GM19452 (cell line): Measurements from ENCODE around the gene TMEFF2.
"Not testable (repeated sequence)": the region's sequence is repeated elsewhere in the genome, so short reads cannot be mapped to it uniquely, and the experiment has no call there.

ENCODE experiments used
- ATAC-seq: cut with Tn5 transposase; IDR thresholded peaks from one replicate; pipeline ENCODE4 v1.9.1; 2021; ENCODE audit not compliant: unreplicated experiment

The TMEFF2 gene

GRCh38 chr2:191938779-191939178 lies 256.0 kb downstream of the TMEFF2 start:
- no peak for ATAC-seq

DNA sequence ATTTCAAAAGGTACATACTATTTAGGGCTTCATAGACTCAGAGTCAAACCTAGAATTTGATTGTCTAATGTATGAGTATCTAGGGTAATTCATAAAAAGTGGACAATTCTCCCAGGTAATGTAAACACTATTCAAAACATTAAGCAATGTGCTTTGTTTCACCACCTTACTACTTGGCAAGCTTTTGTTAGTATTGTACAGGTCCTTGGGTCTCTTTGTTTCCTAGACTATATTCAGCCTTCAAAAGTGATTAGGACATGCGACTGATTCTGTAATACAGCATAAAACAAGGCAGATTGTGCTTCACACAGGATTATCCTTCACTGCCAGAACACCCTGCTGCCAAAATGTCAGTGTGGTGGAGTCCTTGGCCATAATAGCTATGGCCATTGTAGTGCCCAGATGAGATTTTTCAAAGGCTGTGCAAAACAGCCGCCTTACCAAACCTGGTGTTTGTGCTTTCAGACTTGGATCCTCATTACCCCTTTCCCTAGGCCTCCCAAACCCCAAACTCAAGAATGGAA lies 257.8 kb downstream of the TMEFF2 start:
- no peak for ATAC-seq

DNA sequence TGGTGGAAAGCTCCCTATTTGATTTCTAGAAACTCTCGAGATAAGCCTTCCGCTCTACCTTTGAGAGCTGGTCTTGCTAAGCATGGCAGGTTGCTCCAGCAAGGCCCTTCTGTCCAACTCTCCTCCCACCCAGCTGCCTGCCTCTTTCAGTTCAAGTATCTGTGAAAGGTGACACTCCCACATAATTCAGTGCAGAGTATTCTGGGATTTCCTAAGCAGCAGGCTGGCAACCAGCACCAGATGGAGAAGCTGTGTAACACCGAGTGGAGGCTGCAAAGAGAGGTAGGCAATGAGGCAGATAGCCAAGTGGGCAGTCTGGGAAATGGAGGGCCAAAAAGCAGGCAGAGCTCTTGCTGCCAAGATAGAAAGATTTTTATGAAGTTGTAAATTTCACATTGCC lies 259.5 kb downstream of the TMEFF2 start:
- ATAC-seq: no peak

DNA sequence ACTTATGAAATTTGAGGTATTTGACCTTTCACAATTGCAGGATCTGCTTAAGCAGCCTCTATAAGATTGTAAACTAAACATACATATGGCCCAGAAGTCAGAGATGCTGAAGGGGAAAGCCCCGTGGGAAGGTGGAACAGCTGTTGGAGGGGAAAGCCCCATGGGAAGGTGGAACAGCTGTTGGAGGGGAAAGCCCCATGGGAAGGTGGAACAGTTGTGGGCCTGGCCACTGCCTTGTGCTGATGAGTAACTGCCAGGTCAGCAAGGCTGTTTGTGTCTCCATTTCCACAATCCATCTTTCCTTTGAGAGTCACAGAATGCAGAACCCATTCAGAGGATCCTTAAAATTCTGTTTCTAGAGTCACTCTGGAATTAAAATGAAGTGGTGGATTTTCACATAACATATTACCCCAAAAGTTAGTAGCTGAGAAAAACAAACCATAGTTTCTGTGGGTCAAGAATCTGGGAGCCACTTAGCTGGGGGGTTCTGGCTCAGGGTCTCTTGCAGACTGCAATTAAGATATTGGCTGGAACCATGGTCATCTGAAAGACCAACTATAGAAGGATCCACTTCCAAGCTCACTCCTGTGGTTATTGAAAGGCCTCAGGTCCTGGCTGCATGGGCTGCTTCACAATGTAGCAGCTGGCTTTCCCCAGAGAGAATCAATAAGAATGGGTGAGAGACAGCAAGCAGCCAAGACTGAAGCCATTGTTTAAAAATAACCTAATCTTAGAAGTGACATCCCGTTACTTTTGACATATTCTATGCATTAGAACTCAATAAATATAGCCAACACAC lies 261.2 kb downstream of the TMEFF2 start:
- peak; percentile 94 for ATAC-seq

DNA sequence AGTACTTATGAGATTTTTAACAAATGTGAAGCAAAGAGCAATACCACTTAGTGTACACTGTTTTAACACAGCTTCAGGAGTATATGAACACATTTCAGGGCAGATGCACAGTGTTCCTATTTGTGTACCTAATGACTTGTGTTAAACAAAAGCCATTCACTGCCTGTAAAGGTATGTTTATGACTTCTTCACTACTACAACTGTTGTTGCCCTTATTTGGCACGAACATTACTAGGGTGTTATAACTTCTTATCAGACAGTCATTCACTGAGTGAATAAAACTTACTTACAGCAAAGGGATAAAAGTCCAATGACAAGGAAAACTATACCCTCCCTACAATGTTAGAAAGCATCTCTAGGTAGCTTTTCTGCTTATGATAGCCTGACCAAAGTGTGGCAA lies 262.4 kb downstream of the TMEFF2 start:
- no peak for ATAC-seq

DNA sequence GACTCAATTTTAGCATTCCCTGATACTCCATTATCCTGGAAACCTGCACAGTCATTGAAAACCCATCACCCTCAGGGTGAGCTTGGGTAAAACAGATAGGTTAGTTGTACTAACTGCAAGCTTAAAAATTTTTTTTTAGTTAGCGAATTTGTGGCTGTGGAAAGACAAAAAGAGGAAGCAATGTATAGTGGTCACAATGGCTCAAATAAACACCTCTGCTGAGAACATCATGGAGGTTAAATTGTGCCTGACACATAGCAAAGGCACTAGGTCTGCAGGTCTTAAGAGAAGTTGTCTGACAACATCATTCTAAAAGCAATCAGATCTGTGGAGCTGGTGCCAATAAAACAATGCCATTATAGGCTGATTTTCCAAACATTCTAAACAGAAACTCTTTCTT lies 263.4 kb downstream of the TMEFF2 start:
- ATAC-seq: no peak

DNA sequence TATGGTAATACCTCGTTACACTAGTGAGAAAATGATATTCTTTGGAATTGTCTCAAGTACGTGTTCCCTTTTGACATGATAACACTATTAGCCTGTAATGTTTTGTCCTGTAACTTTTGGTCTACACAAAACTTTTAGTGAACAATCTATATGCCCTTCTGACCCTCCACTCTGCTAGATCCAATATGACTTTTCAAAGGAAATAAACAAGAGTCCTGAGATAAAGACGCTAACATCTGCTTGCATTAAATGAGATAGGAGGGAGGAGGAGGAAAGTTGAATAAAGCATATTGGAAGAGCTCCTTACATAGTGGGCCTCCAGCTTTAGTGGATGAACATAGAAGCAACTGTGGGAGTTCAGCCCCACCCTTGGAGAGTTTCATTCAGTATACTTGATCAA lies 264.5 kb downstream of the TMEFF2 start:
- no peak for ATAC-seq

GRCh38 chr2:191929288-191929687 lies 265.4 kb downstream of the TMEFF2 start:
- no peak for ATAC-seq

- no peak for ATAC-seq
Measured at GRCh38 chr2:191927991-191928390, 266.7 kb downstream of the TMEFF2 start.

GRCh38 chr2:191927319-191927867 lies 267.3 kb downstream of the TMEFF2 start:
- no peak for ATAC-seq

DNA sequence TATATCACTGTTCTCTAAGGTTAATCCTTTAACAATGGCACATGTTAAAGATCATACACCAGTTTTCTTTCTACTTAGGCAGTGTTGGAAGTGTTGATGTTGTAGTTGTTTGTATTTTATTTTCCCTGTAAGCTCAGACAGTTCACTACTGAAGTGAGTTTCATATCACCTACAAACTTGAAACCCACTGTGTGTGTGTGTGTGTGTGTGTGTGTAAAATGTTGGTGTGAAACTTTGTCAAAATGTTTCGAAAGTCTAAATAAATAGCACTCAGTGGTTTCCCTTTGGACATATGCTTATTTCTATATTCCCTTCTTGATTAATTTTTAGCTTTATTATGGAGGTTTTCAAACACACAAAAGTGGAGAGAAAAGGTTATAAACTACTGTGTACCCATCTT lies 268.1 kb downstream of the TMEFF2 start:
- ATAC-seq: no peak

DNA sequence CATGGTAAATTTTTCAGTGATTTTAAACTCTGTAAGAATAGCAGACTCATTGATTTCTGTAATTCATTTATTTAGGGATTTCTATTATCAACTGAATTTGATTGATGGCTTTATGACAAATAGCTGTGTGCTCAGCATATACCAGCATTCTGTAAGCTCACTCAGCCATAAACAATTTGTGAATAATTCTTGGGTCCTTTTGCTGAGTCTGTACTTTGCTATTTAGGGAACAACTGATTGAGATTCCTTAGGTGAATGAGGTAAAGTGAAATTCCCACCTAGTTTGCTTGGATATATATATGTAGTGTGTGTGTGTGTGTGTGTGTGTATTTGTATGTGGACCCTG lies 271.1 kb downstream of the TMEFF2 start:
- ATAC-seq: no peak

- ATAC-seq: peak; percentile 89
Measured at GRCh38 chr2:191922736-191923651, 271.7 kb downstream of the TMEFF2 start.

- ATAC-seq: not testable (repeated sequence)
Measured at GRCh38 chr2:191921650-191922049, 273.1 kb downstream of the TMEFF2 start.

DNA sequence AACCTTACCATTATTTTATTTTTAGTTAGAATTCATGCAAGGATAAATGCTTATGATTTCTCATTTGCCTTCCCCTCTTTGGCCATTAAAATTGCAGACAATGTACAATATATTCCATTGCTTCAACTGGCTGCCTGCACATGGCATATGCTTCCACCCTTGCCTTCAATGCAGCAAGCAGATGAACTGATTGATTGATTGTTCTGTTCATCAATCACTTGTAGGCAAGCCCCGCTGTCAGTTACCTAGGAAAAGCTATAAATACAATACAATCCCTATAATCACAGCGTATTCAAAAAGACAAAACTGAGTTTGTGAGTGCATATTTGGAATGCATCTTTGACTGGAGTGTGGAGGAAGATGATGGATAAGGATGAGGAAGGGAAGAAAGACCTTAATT lies 274.2 kb downstream of the TMEFF2 start:
- no peak for ATAC-seq

- no peak for ATAC-seq
Measured at GRCh38 chr2:191917967-191918651, 276.6 kb downstream of the TMEFF2 start.

GRCh38 chr2:191917430-191917881 lies 277.3 kb downstream of the TMEFF2 start:
- no peak for ATAC-seq

GRCh38 chr2:191916826-191917225 lies 277.9 kb downstream of the TMEFF2 start:
- ATAC-seq: no peak

GRCh38 chr2:191915750-191916149 lies 279.0 kb downstream of the TMEFF2 start:
- ATAC-seq: no peak

DNA sequence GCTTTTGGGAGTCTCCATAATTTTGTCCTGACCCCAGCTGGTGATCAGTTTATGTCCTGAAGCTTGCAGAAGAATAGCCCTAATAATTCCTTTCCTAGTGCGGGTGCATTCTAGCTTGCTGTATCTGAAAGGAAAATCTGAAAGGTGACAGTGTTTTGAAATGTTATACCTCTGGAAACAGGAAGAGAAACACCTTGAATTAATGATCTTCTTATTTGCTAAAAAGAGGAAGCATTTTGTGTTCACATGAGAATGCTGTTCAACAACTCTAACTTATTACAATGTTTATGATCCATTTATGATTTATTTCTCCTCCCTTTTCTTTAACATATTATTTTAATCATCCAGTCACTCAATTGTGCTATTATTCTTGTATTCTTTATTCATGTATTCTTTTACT lies 280.9 kb downstream of the TMEFF2 start:
- ATAC-seq: no peak

DNA sequence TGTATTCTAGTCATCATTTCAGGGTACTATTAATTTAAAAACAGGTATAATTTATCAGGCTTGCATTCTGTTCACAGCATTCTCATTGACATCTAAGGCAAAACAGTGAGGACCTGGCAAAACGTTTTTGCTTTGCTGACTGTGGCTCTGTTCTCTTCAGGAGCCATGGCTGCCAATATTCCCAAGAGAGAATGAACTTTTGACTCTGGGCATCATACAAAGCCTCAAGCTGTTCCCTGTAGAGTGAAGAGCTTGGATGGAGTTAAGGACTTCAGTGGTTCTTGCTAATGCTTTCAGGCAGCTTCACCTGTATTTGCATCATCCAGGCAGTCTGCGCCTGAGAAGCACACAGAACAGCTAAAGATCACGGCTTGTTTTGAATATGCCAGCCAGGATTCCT lies 282.0 kb downstream of the TMEFF2 start:
- no peak for ATAC-seq
